HG03280 (cell line): ENCODE measurements around the gene RIMKLB.
"Not testable (repeated sequence)": the region's sequence is repeated elsewhere in the genome, so short reads cannot be mapped to it uniquely, and the experiment has no call there.

Experiments used
- ATAC-seq: cut with Tn5 transposase; IDR thresholded peaks from one replicate; pipeline ENCODE4 v1.9.1; 2021; ENCODE audit warnings: mild to moderate bottlenecking, moderate library complexity; ENCODE audit not compliant: unreplicated experiment

The RIMKLB gene

GRCh38 chr12:8689681-8690080, 8.1 kb upstream of the RIMKLB start:
- no peak for ATAC-seq

GRCh38 chr12:8692573-8692972, 5.2 kb upstream of the RIMKLB start:
- no peak for ATAC-seq

GRCh38 chr12:8695116-8695515, 2.7 kb upstream of the RIMKLB start:
- ATAC-seq = no peak

- ATAC-seq = no peak
Observed at GRCh38 chr12:8696442-8697090, 1.2 kb upstream of the RIMKLB start.

- no peak for ATAC-seq
Observed at GRCh38 chr12:8697120-8697475, 693 bp upstream of the RIMKLB start.

GRCh38 chr12:8698132-8698851, 501 bp downstream of the RIMKLB start:
- ATAC-seq = peak; percentile 28

GRCh38 chr12:8698879-8699278, 1.1 kb downstream of the RIMKLB start:
- ATAC-seq = no peak

- ATAC-seq = no peak
Observed at GRCh38 chr12:8699714-8700113, 1.9 kb downstream of the RIMKLB start.

GRCh38 chr12:8701046-8701660, 3.4 kb downstream of the RIMKLB start:
- ATAC-seq = no peak

- ATAC-seq = no peak
Observed at GRCh38 chr12:8702159-8702558, 4.4 kb downstream of the RIMKLB start.

- no peak for ATAC-seq
Observed at GRCh38 chr12:8709124-8709830, 11.5 kb downstream of the RIMKLB start.

- ATAC-seq = no peak
Observed at GRCh38 chr12:8712572-8712971, 14.8 kb downstream of the RIMKLB start.

GRCh38 chr12:8722286-8722800, 24.6 kb downstream of the RIMKLB start:
- no peak for ATAC-seq

- ATAC-seq = no peak
Observed at GRCh38 chr12:8734873-8735381, 37.1 kb downstream of the RIMKLB start.

- ATAC-seq = no peak
Observed at GRCh38 chr12:8742501-8742900, 44.7 kb downstream of the RIMKLB start.

GRCh38 chr12:8743121-8743520, 45.3 kb downstream of the RIMKLB start:
- not testable (repeated sequence) for ATAC-seq

GRCh38 chr12:8745631-8746030, 47.8 kb downstream of the RIMKLB start:
- ATAC-seq = not testable (repeated sequence)

- no peak for ATAC-seq
Observed at GRCh38 chr12:8746046-8746445, 48.3 kb downstream of the RIMKLB start.

GRCh38 chr12:8760076-8760475, 62.3 kb downstream of the RIMKLB start:
- not testable (repeated sequence) for ATAC-seq

- not testable (repeated sequence) for ATAC-seq
Observed at GRCh38 chr12:8762701-8763100, 64.9 kb downstream of the RIMKLB start.

- ATAC-seq = not testable (repeated sequence)
Observed at GRCh38 chr12:8766121-8766520, 68.3 kb downstream of the RIMKLB start.
